Endothelial cell of umbilical vein (primary cell): Measurements from ENCODE around the gene MINDY4B.

ENCODE experiments used
- EZH2 ChIP-seq: IDR thresholded peaks from 2 replicates; pipeline ENCODE4 v1.6.1; 2012; ENCODE audit warnings: borderline replicate concordance, low read depth, mild to moderate bottlenecking, moderate library complexity, low read length, inconsistent platforms; ENCODE audit not compliant: severe bottlenecking
- FOS ChIP-seq: IDR thresholded peaks from 2 replicates; pipeline ENCODE4 v1.6.1; 2011; ENCODE audit warnings: mild to moderate bottlenecking, low read length, moderate library complexity, borderline replicate concordance; ENCODE audit not compliant: insufficient read depth
- GATA2 ChIP-seq: IDR thresholded peaks from 2 replicates; pipeline ENCODE4 v1.7.0; 2011; ENCODE audit warnings: low read depth, mild to moderate bottlenecking, moderate library complexity, mixed read lengths, low read length; ENCODE audit not compliant: insufficient read length, insufficient read depth
- JUN ChIP-seq: IDR thresholded peaks from 2 replicates; pipeline ENCODE4 v1.6.1; 2011; ENCODE audit warnings: borderline replicate concordance, low read depth; ENCODE audit not compliant: insufficient read length, insufficient read depth
- MYC ChIP-seq: IDR thresholded peaks from one replicate; pipeline ENCODE4 v1.6.1; 2011; ENCODE audit warnings: mild to moderate bottlenecking, low read depth, low read length
- POLR2A ChIP-seq: IDR thresholded peaks from 2 replicates; pipeline ENCODE4 v1.6.1; 2012; ENCODE audit warnings: low read depth, mild to moderate bottlenecking, control low read depth, low read length
- POLR2AphosphoS5 ChIP-seq: IDR thresholded peaks from 2 replicates; pipeline ENCODE4 v1.6.1; 2012; ENCODE audit warnings: low read depth, mild to moderate bottlenecking, control low read depth, low read length, moderate library complexity; ENCODE audit not compliant: insufficient read depth
- TF ChIP-seq, protein P1 (sequence below), 2 donors: IDR thresholded peaks; 1 replicate in 1 of 2; 2 replicates in 1 of 2; pipeline ENCODE4 v1.5.1; 2011; ENCODE audit warnings: low read length in 2 of 2, mild to moderate bottlenecking in 2 of 2, moderate library complexity in 2 of 2, control low read depth in 1 of 2, inconsistent platforms in 1 of 2, low read depth in 1 of 2; ENCODE audit not compliant: insufficient read depth in 1 of 2; ENCODE audit errors: extremely low read depth in 1 of 2
- TF ChIP-seq, protein P2 (sequence below): IDR thresholded peaks from 2 replicates; pipeline ENCODE4 v1.6.1; 2011; ENCODE audit not compliant: insufficient read depth, insufficient read length

DNA sequence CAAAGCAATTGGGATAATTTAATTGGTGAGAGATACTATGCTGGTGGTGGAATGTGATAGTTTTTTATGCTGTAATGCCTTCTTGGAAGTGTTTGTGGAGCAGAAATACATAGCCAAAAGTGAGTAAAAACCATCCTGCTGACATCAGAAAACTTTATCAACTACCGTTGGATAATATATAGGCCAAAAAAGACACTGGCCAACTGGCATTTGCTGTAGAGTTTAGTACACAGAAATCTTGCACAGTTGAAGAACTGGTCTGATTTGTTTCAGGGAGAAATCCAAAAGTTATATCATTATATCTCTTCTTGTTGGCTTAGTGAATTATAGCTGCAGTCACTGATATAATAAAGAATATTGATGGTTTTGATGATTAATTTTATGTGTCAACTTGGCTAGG lies 507 bp upstream of the MINDY4B start:
- TF ChIP-seq, protein P1, sequence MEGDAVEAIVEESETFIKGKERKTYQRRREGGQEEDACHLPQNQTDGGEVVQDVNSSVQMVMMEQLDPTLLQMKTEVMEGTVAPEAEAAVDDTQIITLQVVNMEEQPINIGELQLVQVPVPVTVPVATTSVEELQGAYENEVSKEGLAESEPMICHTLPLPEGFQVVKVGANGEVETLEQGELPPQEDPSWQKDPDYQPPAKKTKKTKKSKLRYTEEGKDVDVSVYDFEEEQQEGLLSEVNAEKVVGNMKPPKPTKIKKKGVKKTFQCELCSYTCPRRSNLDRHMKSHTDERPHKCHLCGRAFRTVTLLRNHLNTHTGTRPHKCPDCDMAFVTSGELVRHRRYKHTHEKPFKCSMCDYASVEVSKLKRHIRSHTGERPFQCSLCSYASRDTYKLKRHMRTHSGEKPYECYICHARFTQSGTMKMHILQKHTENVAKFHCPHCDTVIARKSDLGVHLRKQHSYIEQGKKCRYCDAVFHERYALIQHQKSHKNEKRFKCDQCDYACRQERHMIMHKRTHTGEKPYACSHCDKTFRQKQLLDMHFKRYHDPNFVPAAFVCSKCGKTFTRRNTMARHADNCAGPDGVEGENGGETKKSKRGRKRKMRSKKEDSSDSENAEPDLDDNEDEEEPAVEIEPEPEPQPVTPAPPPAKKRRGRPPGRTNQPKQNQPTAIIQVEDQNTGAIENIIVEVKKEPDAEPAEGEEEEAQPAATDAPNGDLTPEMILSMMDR (IDR thresholded peaks at IDR 0.05; ENCODE audit: extremely low read depth in 1 of 2, insufficient read depth in 1 of 2, low read depth in 1 of 2, low read length in 2 of 2), result no peak
- TF ChIP-seq, protein P2, sequence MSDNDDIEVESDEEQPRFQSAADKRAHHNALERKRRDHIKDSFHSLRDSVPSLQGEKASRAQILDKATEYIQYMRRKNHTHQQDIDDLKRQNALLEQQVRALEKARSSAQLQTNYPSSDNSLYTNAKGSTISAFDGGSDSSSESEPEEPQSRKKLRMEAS, result no peak
- no peak for TF ChIP-seq POLR2AphosphoS5
- no peak for TF ChIP-seq POLR2A
- TF ChIP-seq JUN, result no peak
- no peak for TF ChIP-seq EZH2
- no peak for TF ChIP-seq MYC
- TF ChIP-seq GATA2, result no peak
- TF ChIP-seq FOS, result no peak
